Measurements from ENCODE around the gene SCRN3. TPM values are rescaled to one million over a fixed set of nuclear protein-coding genes. Genes with fewer than 3 reads are reported as not detected.

The SCRN3 gene
- total and polyA plus RNA-seq, 8 donors, result 22.6 to 36.0 (median 31.9) TPM

DNA sequence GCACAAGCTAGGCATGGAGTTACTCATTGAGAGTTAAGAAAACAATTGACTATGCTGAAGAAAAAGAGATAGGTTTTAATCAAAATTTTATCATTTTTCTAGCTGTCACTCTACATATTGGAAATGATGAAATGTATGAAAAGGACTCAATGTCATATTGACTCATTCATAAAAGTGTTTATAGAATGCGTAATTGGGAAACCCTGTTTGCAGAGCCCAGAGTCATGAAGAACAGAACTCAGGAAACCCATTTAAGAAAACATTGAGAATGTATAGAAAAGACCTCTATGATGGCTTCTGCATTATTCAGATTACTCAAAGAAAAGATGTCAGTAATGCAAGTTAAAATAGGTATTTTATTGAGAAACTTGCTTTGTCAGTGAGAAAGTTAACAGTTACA is 36.4 kb downstream of the SCRN3 start:
- Histone ChIP-seq H3K9me3 (no peaks in the 10 kb centered on the region), H3K4me3 (no peak overlapping the region), H3K27me3 (no peaks in the 10 kb centered on the region), H3K27ac (no peak overlapping the region), H3K36me3 (peaks cover 0 to 7% of the 10 kb centered on the region in 2 donors), H3K4me1 (no peaks in the 10 kb centered on the region)
- DNase-seq (no peak), ATAC-seq (no peak)
- intact Hi-C loops (cut with DNase I), result no loop called here
- TF ChIP-seq, protein P1, sequence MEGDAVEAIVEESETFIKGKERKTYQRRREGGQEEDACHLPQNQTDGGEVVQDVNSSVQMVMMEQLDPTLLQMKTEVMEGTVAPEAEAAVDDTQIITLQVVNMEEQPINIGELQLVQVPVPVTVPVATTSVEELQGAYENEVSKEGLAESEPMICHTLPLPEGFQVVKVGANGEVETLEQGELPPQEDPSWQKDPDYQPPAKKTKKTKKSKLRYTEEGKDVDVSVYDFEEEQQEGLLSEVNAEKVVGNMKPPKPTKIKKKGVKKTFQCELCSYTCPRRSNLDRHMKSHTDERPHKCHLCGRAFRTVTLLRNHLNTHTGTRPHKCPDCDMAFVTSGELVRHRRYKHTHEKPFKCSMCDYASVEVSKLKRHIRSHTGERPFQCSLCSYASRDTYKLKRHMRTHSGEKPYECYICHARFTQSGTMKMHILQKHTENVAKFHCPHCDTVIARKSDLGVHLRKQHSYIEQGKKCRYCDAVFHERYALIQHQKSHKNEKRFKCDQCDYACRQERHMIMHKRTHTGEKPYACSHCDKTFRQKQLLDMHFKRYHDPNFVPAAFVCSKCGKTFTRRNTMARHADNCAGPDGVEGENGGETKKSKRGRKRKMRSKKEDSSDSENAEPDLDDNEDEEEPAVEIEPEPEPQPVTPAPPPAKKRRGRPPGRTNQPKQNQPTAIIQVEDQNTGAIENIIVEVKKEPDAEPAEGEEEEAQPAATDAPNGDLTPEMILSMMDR (IDR thresholded peaks at IDR 0.05), result no peak

DNA sequence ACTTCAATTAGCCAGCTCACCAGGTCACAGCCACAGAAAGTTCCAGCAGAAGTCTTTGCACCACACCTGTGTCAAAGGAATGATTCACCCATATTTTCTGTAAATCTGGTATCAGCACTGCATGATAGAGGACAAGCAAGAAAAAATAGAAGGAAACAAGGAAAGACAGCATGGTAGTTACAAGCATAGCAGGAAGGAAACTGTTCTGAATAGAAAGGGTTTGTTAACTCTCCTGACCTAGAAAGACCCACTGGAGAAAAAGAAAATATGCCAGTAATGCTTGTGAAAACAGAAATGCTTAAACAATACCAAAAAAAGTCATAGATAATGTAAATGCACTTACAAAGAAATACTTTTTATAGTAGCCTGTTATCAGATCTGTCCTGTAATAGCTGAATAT is 40.8 kb downstream of the SCRN3 start:
- TF ChIP-seq, protein P1 (IDR thresholded peaks at IDR 0.05), result no peak
- no peak for DNase-seq
- Histone ChIP-seq H3K4me1 (no peaks in the 10 kb centered on the region), H3K27me3 (no peaks in the 10 kb centered on the region), H3K4me3 (no peak overlapping the region), H3K36me3 (peaks cover 0 to 7% of the 10 kb centered on the region in 2 donors), H3K27ac (no peak overlapping the region), H3K9me3 (no peaks in the 10 kb centered on the region)
- no peak for ATAC-seq
- intact Hi-C loops (cut with DNase I), result no loop called here

DNA sequence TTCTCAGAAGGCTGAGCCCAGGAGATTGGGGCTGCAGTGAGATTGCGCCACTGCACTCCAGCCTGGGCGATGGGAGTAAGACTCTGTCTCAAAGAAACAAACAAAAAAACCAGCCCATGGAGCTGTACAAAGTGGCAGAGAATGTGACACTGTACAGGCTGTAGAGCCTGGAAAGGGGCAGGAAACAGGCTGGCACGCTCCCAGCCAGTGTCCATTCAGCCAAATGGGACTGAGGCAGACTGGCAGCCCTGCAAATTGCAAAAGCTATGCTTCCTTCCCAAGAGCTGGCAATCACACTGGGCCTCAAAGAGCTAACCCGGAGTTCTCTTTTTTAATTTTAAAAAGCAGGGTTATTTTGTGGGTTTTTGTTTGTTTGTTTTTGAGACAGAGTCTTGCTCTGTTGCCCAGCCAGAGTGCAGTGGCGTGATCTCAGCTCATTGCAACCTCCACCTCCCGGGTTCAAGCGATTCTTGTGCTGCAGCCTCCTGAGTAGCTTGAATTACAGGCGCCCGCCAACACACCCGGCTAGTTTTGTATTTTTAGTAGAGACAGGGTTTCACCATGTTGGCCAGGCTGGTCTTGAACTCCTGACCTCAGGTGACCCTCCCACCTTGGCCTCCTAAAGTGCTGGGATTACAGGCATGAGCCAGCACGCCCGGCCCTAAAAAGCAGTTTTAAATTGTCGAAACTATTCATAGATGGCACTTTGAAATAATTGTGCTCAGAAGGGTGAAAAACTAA is 42.8 kb downstream of the SCRN3 start:
- Histone ChIP-seq H3K4me3 (no peak overlapping the region), H3K4me1 (no peaks in the 10 kb centered on the region), H3K27ac (no peak overlapping the region), H3K36me3 (peaks cover 0 to 10% of the 10 kb centered on the region in 2 donors), H3K27me3 (no peaks in the 10 kb centered on the region), H3K9me3 (no peaks in the 10 kb centered on the region)
- ATAC-seq, result peak; percentile 33
- TF ChIP-seq, protein P1 (IDR thresholded peaks at IDR 0.05), result no peak
- intact Hi-C loops (cut with DNase I), result no loop called here
- peak in 2 of 4 donors; percentile 36 to 40 for DNase-seq

DNA sequence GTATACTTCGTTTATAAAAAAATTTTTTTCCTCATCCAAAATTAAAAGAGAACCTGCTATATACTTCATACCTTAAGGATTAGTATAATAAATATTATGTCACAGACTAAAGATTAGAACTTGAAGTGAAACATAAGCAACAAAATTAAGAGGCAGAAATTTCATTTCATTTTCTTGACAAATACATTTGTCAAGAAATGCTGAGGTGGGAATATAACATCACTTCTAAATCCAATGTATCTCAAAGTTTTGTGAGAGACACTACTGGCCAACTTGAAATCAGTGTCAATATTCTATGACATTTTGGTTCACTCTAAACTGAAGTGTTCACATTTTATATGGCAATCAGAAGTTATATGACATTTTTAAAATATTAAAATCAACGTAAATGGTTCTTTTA is 43.8 kb downstream of the SCRN3 start:
- Histone ChIP-seq H3K36me3 (peaks cover 0 to 10% of the 10 kb centered on the region in 2 donors), H3K27ac (no peak overlapping the region), H3K4me3 (no peak overlapping the region), H3K27me3 (no peaks in the 10 kb centered on the region), H3K4me1 (no peaks in the 10 kb centered on the region), H3K9me3 (no peaks in the 10 kb centered on the region)
- DNase-seq (no peak), ATAC-seq (no peak)
- intact Hi-C loops (cut with DNase I), result no loop called here
- TF ChIP-seq, protein P1 (IDR thresholded peaks at IDR 0.05), result no peak

DNA sequence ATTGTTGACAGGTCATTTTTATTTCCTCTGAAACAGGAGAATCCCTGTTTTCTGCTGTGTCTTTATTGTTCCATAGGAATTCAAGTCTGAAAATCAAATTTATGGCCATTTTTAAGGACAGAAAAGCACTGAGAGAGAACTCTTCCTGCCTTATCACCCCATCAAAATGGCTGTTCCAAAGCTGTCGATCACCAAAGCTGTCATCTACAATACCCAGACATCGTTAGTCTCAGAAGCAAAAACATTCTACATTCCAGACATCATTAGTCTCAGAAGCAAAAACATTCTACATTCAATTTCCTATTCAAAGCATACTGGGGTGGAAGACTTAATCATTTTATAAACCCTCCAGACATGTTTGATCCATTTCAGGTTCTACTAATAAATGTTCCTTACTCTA is 44.4 kb downstream of the SCRN3 start:
- no peak for DNase-seq
- TF ChIP-seq, protein P1 (IDR thresholded peaks at IDR 0.05), result no peak
- Histone ChIP-seq H3K4me1 (no peaks in the 10 kb centered on the region), H3K27ac (no peak overlapping the region), H3K9me3 (no peaks in the 10 kb centered on the region), H3K27me3 (no peaks in the 10 kb centered on the region), H3K4me3 (no peak overlapping the region), H3K36me3 (peaks cover 0 to 10% of the 10 kb centered on the region in 2 donors)
- intact Hi-C loops (cut with DNase I), result no loop called here
- no peak for ATAC-seq
